ENCODE results near the gene C17orf107. TPM values are rescaled to one million over a fixed set of nuclear protein-coding genes. Genes with fewer than 3 reads are reported as not detected.

Gene C17orf107
- total RNA-seq, 1 experiment from 2014 or later, result 1.7 TPM

GRCh38 chr17:4900231-4901107 lies 1.1 kb downstream of the C17orf107 start:
- Histone ChIP-seq H4K20me1 (ENCODE audit: insufficient read depth) (no peaks in the 10 kb centered on the region), H3K4me2 (ENCODE audit: low read length) (no peak overlapping the region), H3K79me2 (ENCODE audit: insufficient read depth, low read length) (no peaks in the 10 kb centered on the region), H3K27me3 (ENCODE audit: insufficient read depth, low read length) (no peaks in the 10 kb centered on the region), H3K36me3 (ENCODE audit: control insufficient read depth in 1 of 2, insufficient read depth in 2 of 2, low read length in 2 of 2) (peaks cover 4 to 11% of the 10 kb centered on the region in 2 experiments; a peak in 3 of 4 replicates), H3K4me1 (ENCODE audit: control insufficient read depth in 1 of 2, insufficient read depth in 2 of 2, low read length in 2 of 2) (peaks cover 10 to 14% of the 10 kb centered on the region in 2 experiments), H2AFZ (ENCODE audit: low read depth, low read length, poor library complexity, severe bottlenecking) (no peak overlapping the region), H3K9ac (ENCODE audit: low read length) (no peak overlapping the region), H3K4me3 (replicated peaks in 1 of 2; ENCODE audit: low read depth in 1 of 2, low read length in 2 of 2) (no peak overlapping the region), H3K27ac (ENCODE audit: low read depth, low read length) (no peak overlapping the region), H3K9me3 (ENCODE audit: control insufficient read depth in 1 of 2, insufficient read depth in 1 of 2, low read depth in 1 of 2, low read length in 2 of 2) (no peaks in the 10 kb centered on the region), H3K9me2 (ENCODE audit: insufficient read depth) (no peaks in the 10 kb centered on the region)
- ChIA-PET RAD21 (ENCODE audit: low non-redundant PET in 1 of 2, low total read pairs in 2 of 2, uncharacterized antibody in 2 of 2, unreplicated experiment in 2 of 2) (no interaction called here), CTCF (interaction anchor here (1.0 kb wide), 1 partner anchor 110 kb away, joined by 3 read pairs; no protein-coding TSS in a partner anchor), POLR2A (no interaction called here)
- ATAC-seq, result no peak
- BruUV-seq (replicated peaks), result no TSS peak
- no peak for TF ChIP-seq CTCF (IDR thresholded peaks at IDR 0.05 in 2 of 3, conservative IDR thresholded peaks at IDR 0.05 in 1 of 3; ENCODE audit: borderline replicate concordance in 1 of 3, insufficient read depth in 1 of 3, low read depth in 2 of 3, low read length in 2 of 3)
- intact Hi-C loops (cut with micrococcal nuclease), result no loop called here
- no peak for DNase-seq (ENCODE audit: low read depth, low spot score)

GRCh38 chr17:4901108-4901647 lies 1.8 kb downstream of the C17orf107 start:
- no peaks in the 10 kb centered on the region for H3K9me2 ChIP-seq (ENCODE audit: insufficient read depth)
- no TSS peak for BruUV-seq (replicated peaks)
- H3K27ac ChIP-seq (ENCODE audit: low read depth, low read length), result no peak overlapping the region
- TF ChIP-seq RAD21 (IDR thresholded peaks at IDR 0.05; ENCODE audit: low read depth) (no peak), CEBPB (IDR thresholded peaks at IDR 0.05; ENCODE audit: low read depth) (no peak), ZFX (IDR thresholded peaks at IDR 0.05) (no peak), FOSL1 (IDR thresholded peaks at IDR 0.05; ENCODE audit: low read depth) (no peak), POLR2A (IDR thresholded peaks at IDR 0.05; ENCODE audit: borderline replicate concordance, extremely low read depth, insufficient read depth, insufficient read length) (no peak), POLR2AphosphoS5 (IDR thresholded peaks at IDR 0.05; ENCODE audit: low read depth, low read length) (no peak), EZH2phosphoT487 (IDR thresholded peaks at IDR 0.05; ENCODE audit: borderline replicate concordance) (no peak), CBX3 (IDR thresholded peaks at IDR 0.05; ENCODE audit: low read depth) (no peak), REST (IDR thresholded peaks at IDR 0.05; ENCODE audit: low read depth) (no peak), YY1 (IDR thresholded peaks at IDR 0.05; ENCODE audit: extremely low read depth, insufficient replicate concordance, low read depth, low read length) (no peak), SIN3A (IDR thresholded peaks at IDR 0.05; ENCODE audit: low read depth) (no peak)
- ChIA-PET CTCF (no interaction called here), POLR2A (no interaction called here), RAD21 (ENCODE audit: low non-redundant PET in 1 of 2, low total read pairs in 2 of 2, uncharacterized antibody in 2 of 2, unreplicated experiment in 2 of 2) (no interaction called here)
- H3K79me2 ChIP-seq (ENCODE audit: insufficient read depth, low read length), result no peaks in the 10 kb centered on the region
- H3K36me3 ChIP-seq (ENCODE audit: control insufficient read depth in 1 of 2, insufficient read depth in 2 of 2, low read length in 2 of 2), result peaks cover 0 to 7% of the 10 kb centered on the region in 2 experiments; a peak in 2 of 4 replicates
- ATAC-seq, result no peak
- H4K20me1 ChIP-seq (ENCODE audit: insufficient read depth), result no peaks in the 10 kb centered on the region
- no peak overlapping the region for H3K4me2 ChIP-seq (ENCODE audit: low read length)
- DNase-seq (ENCODE audit: low read depth, low spot score), result no peak
- intact Hi-C loops (cut with micrococcal nuclease), result no loop called here
- H3K4me1 ChIP-seq (ENCODE audit: control insufficient read depth in 1 of 2, insufficient read depth in 2 of 2, low read length in 2 of 2), result peaks cover 10 to 14% of the 10 kb centered on the region in 2 experiments
- no peaks in the 10 kb centered on the region for H3K9me3 ChIP-seq (ENCODE audit: control insufficient read depth in 1 of 2, insufficient read depth in 1 of 2, low read depth in 1 of 2, low read length in 2 of 2)
- no peaks in the 10 kb centered on the region for H3K27me3 ChIP-seq (ENCODE audit: insufficient read depth, low read length)
- H3K9ac ChIP-seq (ENCODE audit: low read length), result no peak overlapping the region
- H2AFZ ChIP-seq (ENCODE audit: low read depth, low read length, poor library complexity, severe bottlenecking), result no peak overlapping the region
- H3K4me3 ChIP-seq (replicated peaks in 1 of 2; ENCODE audit: low read depth in 1 of 2, low read length in 2 of 2), result no peak overlapping the region
